H1 (cell line): Measurements from ENCODE around the gene PLIN1. TPM values are rescaled to one million over a fixed set of nuclear protein-coding genes. Genes with fewer than 3 reads are reported as not detected.

Source experiments
- ASH2L ChIP-seq: fragments of 200-600, 300-600 bp; sonication (generic); IDR thresholded peaks from one replicate; pipeline ENCODE4 v1.7.1; 2017; ENCODE audit warnings: low read length
- CEBPB ChIP-seq: IDR thresholded peaks from 2 replicates; pipeline ENCODE4 v1.6.1; 2012; ENCODE audit warnings: low read depth, low read length
- CTBP2 ChIP-seq: IDR thresholded peaks from 2 replicates; pipeline ENCODE4 v1.7.0; 2011; ENCODE audit warnings: borderline replicate concordance, mild to moderate bottlenecking, moderate library complexity, mixed read lengths, low read length; ENCODE audit not compliant: insufficient read depth, insufficient read length
- KDM5A ChIP-seq: fragments of 200-600 bp; IDR thresholded peaks from 2 replicates; pipeline ENCODE4 v1.7.1; 2012; ENCODE audit warnings: mild to moderate bottlenecking, low read length, inconsistent platforms, mixed read lengths
- POLR2A ChIP-seq, 2 experiments: IDR thresholded peaks; 1 replicate in 1 of 2; 2 replicates in 1 of 2; pipeline ENCODE4 v1.6.1; 2011; ENCODE audit warnings: low read depth in 2 of 2, low read length in 2 of 2, mild to moderate bottlenecking in 2 of 2; ENCODE audit errors: control extremely low read depth in 1 of 2
- SIRT6 ChIP-seq: IDR thresholded peaks from one replicate; pipeline ENCODE4 v1.7.1; 2012; ENCODE audit warnings: low read length, inconsistent platforms
- TCF12 ChIP-seq: IDR thresholded peaks from 2 replicates; pipeline ENCODE4 v1.6.1; 2011; ENCODE audit warnings: low read depth, mild to moderate bottlenecking, low read length
- polyA plus RNA-seq, 7 experiments: library from polyadenylated mRNA; depleted of rRNA in 3 of 7; stranded (reverse) in 5 of 7; unstranded in 2 of 7; fragments of >200 nt in 5 of 7; fragments of 200-250 nt in 2 of 7; gene quantifications; 1 replicate in 5 of 7; 2 replicates in 1 of 7; 4 replicates in 1 of 7; pipeline versions ENCODE4 v1.2.1 to v1.2.3, GENCODE V29; 2011 to 2013; ENCODE audit warnings: missing spikeins in 2 of 7, mixed read lengths in 2 of 7
- total RNA-seq: library from RNA; stranded (reverse); fragmentation: NEBNext Ultra II Directional; extraction: Animal tissue kit (Norgen Biotek cat#: 25700); gene quantifications from 2 replicates; pipeline ENCODE4 v1.2.1, GENCODE V29; 2021
- TF ChIP-seq, protein P1 (sequence below): fragments of 300-600 bp; sonication (generic); IDR thresholded peaks from 2 replicates; pipeline ENCODE4 v1.7.1; 2012; ENCODE audit warnings: low read length, moderate library complexity, mild to moderate bottlenecking, inconsistent platforms; ENCODE audit not compliant: insufficient replicate concordance
- TF ChIP-seq, protein P2 (sequence below): IDR thresholded peaks from 2 replicates; pipeline ENCODE4 v1.6.1; 2012; ENCODE audit warnings: low read length, inconsistent platforms

Gene PLIN1
- total and polyA plus RNA-seq, 2 of the 8 experiments (the other 6 are each of a cell fraction or from before 2014, with no cell fraction given), result 0.33 TPM; not detected in 1

DNA sequence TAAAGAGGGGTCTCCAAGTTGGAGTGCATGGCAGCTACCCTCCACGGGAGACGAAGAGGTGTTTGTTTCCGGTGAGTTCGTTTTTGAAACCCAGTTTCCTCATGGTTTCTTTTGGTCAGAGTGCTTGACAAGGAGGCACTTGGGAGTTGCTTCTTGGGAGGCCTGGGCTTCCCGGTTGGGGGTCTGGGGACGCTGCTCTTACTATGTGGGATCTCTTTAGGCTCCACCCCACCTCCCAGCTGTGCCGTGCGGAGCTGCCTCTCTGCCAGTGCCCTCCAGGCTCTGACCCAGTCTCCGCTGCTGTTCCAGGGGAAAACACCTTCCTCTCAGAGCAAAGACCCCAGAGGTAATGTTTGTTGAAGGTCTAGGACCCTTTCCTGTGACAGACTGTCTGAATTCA is 53.5 kb downstream of the PLIN1 start (continued):
- TF ChIP-seq, protein P1, sequence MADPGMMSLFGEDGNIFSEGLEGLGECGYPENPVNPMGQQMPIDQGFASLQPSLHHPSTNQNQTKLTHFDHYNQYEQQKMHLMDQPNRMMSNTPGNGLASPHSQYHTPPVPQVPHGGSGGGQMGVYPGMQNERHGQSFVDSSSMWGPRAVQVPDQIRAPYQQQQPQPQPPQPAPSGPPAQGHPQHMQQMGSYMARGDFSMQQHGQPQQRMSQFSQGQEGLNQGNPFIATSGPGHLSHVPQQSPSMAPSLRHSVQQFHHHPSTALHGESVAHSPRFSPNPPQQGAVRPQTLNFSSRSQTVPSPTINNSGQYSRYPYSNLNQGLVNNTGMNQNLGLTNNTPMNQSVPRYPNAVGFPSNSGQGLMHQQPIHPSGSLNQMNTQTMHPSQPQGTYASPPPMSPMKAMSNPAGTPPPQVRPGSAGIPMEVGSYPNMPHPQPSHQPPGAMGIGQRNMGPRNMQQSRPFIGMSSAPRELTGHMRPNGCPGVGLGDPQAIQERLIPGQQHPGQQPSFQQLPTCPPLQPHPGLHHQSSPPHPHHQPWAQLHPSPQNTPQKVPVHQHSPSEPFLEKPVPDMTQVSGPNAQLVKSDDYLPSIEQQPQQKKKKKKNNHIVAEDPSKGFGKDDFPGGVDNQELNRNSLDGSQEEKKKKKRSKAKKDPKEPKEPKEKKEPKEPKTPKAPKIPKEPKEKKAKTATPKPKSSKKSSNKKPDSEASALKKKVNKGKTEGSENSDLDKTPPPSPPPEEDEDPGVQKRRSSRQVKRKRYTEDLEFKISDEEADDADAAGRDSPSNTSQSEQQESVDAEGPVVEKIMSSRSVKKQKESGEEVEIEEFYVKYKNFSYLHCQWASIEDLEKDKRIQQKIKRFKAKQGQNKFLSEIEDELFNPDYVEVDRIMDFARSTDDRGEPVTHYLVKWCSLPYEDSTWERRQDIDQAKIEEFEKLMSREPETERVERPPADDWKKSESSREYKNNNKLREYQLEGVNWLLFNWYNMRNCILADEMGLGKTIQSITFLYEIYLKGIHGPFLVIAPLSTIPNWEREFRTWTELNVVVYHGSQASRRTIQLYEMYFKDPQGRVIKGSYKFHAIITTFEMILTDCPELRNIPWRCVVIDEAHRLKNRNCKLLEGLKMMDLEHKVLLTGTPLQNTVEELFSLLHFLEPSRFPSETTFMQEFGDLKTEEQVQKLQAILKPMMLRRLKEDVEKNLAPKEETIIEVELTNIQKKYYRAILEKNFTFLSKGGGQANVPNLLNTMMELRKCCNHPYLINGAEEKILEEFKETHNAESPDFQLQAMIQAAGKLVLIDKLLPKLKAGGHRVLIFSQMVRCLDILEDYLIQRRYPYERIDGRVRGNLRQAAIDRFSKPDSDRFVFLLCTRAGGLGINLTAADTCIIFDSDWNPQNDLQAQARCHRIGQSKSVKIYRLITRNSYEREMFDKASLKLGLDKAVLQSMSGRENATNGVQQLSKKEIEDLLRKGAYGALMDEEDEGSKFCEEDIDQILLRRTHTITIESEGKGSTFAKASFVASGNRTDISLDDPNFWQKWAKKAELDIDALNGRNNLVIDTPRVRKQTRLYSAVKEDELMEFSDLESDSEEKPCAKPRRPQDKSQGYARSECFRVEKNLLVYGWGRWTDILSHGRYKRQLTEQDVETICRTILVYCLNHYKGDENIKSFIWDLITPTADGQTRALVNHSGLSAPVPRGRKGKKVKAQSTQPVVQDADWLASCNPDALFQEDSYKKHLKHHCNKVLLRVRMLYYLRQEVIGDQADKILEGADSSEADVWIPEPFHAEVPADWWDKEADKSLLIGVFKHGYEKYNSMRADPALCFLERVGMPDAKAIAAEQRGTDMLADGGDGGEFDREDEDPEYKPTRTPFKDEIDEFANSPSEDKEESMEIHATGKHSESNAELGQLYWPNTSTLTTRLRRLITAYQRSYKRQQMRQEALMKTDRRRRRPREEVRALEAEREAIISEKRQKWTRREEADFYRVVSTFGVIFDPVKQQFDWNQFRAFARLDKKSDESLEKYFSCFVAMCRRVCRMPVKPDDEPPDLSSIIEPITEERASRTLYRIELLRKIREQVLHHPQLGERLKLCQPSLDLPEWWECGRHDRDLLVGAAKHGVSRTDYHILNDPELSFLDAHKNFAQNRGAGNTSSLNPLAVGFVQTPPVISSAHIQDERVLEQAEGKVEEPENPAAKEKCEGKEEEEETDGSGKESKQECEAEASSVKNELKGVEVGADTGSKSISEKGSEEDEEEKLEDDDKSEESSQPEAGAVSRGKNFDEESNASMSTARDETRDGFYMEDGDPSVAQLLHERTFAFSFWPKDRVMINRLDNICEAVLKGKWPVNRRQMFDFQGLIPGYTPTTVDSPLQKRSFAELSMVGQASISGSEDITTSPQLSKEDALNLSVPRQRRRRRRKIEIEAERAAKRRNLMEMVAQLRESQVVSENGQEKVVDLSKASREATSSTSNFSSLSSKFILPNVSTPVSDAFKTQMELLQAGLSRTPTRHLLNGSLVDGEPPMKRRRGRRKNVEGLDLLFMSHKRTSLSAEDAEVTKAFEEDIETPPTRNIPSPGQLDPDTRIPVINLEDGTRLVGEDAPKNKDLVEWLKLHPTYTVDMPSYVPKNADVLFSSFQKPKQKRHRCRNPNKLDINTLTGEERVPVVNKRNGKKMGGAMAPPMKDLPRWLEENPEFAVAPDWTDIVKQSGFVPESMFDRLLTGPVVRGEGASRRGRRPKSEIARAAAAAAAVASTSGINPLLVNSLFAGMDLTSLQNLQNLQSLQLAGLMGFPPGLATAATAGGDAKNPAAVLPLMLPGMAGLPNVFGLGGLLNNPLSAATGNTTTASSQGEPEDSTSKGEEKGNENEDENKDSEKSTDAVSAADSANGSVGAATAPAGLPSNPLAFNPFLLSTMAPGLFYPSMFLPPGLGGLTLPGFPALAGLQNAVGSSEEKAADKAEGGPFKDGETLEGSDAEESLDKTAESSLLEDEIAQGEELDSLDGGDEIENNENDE, result no peak
- no peak for TF ChIP-seq TCF12
- no peak for TF ChIP-seq SIRT6
- TF ChIP-seq POLR2A (IDR thresholded peaks at IDR 0.05; ENCODE audit: control extremely low read depth in 1 of 2, low read depth in 2 of 2, low read length in 2 of 2), result no peak
- no peak for TF ChIP-seq CEBPB
- TF ChIP-seq ASH2L, result no peak
- TF ChIP-seq CTBP2, result no peak
- no peak for TF ChIP-seq KDM5A
- TF ChIP-seq, protein P2, sequence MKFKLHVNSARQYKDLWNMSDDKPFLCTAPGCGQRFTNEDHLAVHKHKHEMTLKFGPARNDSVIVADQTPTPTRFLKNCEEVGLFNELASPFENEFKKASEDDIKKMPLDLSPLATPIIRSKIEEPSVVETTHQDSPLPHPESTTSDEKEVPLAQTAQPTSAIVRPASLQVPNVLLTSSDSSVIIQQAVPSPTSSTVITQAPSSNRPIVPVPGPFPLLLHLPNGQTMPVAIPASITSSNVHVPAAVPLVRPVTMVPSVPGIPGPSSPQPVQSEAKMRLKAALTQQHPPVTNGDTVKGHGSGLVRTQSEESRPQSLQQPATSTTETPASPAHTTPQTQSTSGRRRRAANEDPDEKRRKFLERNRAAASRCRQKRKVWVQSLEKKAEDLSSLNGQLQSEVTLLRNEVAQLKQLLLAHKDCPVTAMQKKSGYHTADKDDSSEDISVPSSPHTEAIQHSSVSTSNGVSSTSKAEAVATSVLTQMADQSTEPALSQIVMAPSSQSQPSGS, result no peak
